Ishikawa (cell line): ENCODE data around the gene LCN6.
A peak's percentile ranks its signal among the peaks of the same experiment; 100 is the strongest.

ENCODE experiments used
- CEBPB ChIP-seq: IDR thresholded peaks from 2 replicates; pipeline ENCODE4 v1.6.1; 2012
- CREB1 ChIP-seq: IDR thresholded peaks from 2 replicates; pipeline ENCODE4 v1.6.1; 2012; ENCODE audit warnings: low read depth
- EGR1 ChIP-seq: IDR thresholded peaks from 2 replicates; pipeline ENCODE4 v1.6.1; 2012
- EP300 ChIP-seq: IDR thresholded peaks from 2 replicates; pipeline ENCODE4 v1.6.1; 2012; ENCODE audit warnings: borderline replicate concordance
- FOXM1 ChIP-seq: IDR thresholded peaks from 2 replicates; pipeline ENCODE4 v1.6.1; 2012; ENCODE audit warnings: low read depth, borderline replicate concordance
- NFIC ChIP-seq: IDR thresholded peaks from 2 replicates; pipeline ENCODE4 v1.6.1; 2012
- RAD21 ChIP-seq: IDR thresholded peaks from 2 replicates; pipeline ENCODE4 v1.6.1; 2012; ENCODE audit warnings: low read depth
- TAF1 ChIP-seq: IDR thresholded peaks from 2 replicates; pipeline ENCODE4 v1.6.1; 2012; ENCODE audit warnings: low read depth, mild to moderate bottlenecking
- TCF12 ChIP-seq: IDR thresholded peaks from 2 replicates; pipeline ENCODE4 v1.6.1; 2012; ENCODE audit warnings: low read depth
- TEAD4 ChIP-seq: IDR thresholded peaks from 2 replicates; pipeline ENCODE4 v1.6.1; 2012
- YY1 ChIP-seq: IDR thresholded peaks from 2 replicates; pipeline ENCODE4 v1.6.1; 2012; ENCODE audit warnings: low read depth
- ZBTB7A ChIP-seq: IDR thresholded peaks from 2 replicates; pipeline ENCODE4 v1.6.1; 2012; ENCODE audit warnings: low read depth
- TF ChIP-seq, protein P1 (sequence below): IDR thresholded peaks from 2 replicates; pipeline ENCODE4 v1.6.1; 2012; ENCODE audit warnings: low read depth, mild to moderate bottlenecking
- TF ChIP-seq, protein P2 (sequence below): IDR thresholded peaks from 2 replicates; pipeline ENCODE4 v1.6.1; 2012
- TF ChIP-seq, protein P3 (sequence below): IDR thresholded peaks from 2 replicates; pipeline ENCODE4 v1.6.1; 2012

LCN6 gene

DNA sequence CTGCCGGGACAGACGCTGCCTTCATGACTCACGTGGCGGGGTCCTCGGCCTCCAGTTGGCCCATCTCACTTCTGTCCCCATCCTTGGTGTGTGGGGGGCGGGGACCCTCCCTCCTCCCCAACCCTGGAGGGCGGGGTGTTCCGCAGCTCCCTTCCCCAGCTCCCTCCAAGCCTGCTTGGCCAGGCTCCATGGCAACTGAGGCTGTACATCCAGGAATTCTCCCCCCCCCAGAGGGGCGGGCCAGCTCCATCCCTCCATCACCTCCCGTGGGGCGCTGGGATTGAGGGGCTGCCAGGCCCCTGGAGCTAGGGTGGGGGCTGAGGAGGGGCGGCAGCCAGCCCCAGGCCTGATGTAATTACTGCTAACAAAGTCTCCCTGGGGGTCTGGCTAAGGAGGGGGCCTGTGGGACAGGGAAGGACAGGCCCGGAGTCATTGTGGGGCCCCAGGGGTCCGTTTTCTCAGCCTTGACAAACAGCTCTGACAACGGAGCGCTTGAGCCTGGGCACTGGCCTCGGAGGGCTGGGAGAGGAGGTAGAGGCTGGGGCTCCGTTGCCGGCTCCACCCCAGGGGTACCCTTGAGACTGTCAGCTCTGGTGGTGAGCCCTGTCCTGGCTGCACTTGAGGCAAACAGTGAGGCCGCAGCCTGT lies 28.0 kb downstream of the LCN6 start:
- TF ChIP-seq YY1 (no peak), ZBTB7A (peak; percentile 44; the same call in 1 of the 2 replicates)

DNA sequence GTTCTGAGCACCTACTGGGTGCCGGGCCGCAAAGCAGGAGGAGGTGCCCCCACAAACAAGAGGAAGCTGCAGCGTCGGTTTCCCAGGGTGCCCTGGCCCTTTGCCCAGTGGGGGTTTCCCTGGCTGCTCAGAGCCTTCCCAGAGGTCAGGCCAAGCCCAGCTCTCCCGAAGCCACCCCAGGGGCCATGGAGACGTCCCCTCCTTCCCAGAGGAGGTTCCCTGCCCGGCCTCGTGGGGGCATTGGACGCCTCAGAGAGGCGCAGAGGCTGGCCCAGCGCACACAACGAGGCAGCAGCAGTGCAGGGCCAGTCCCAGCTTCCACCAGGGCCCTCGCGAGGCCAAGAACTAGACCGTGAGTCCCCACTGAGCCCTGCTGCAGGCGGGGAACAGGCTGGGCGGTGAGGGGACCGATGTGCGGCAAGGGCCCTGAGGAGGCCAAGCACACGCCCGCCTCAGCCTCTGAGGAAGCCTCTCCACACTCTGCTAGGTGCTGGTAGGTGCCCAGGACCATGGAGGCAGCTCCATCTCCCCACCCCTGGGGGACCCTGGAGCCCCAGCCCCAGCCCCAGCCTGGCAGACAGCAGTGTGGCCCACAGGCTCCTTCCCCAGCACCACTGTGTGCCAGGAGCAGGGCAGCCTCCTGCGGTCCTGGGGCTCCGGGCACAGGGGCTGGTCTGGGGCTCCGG lies 29.0 kb downstream of the LCN6 start:
- no peak for TF ChIP-seq CREB1
- peak; percentile 45; the same call in 1 of the 2 replicates for TF ChIP-seq NFIC

DNA sequence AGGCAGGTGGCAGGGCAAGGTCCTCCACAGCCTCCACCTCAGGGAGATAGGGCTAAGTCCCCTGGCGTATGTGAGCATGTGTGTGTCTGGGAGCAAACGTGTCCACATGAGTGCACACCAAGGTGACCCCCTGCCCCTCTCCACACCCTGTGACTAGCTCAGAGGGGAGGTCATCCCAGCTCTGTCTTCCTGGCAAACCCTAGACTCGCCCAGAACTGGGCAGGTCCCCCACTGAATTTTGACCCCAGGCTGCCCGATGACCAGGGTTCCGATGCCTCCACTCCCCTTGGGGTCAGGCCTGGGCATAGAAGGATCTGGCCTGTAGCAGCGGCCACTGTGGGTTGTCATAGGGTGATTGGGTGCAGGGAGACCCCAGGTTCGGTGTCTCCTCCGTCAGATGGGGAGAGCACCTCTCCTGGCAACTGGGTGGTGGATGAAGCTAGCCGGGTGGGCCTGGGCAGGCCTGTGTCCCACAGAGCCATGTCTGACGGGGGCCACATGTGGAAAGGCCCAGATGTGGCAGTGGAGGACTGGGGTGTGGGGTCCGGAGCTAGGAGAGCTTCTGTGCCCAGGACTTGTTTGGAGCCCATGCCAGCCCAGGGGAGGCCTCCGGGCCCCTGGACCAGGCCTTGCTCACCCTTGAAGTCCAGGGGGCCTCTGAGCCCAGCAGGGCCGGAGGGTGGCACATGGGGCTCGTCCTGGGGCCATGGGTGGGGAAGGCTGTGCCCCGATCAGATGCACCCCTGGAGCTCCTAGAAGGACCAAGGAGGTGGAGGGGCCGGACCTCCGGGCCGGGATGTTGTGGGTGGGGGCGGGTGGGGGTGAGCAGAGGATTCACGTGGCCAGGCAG lies 29.8 kb downstream of the LCN6 start:
- TF ChIP-seq FOXM1 (no peak), YY1 (no peak), TAF1 (no peak), TCF12 (no peak), CREB1 (no peak), TEAD4 (no peak), RAD21 (no peak), EP300 (no peak)
- TF ChIP-seq, protein P1, sequence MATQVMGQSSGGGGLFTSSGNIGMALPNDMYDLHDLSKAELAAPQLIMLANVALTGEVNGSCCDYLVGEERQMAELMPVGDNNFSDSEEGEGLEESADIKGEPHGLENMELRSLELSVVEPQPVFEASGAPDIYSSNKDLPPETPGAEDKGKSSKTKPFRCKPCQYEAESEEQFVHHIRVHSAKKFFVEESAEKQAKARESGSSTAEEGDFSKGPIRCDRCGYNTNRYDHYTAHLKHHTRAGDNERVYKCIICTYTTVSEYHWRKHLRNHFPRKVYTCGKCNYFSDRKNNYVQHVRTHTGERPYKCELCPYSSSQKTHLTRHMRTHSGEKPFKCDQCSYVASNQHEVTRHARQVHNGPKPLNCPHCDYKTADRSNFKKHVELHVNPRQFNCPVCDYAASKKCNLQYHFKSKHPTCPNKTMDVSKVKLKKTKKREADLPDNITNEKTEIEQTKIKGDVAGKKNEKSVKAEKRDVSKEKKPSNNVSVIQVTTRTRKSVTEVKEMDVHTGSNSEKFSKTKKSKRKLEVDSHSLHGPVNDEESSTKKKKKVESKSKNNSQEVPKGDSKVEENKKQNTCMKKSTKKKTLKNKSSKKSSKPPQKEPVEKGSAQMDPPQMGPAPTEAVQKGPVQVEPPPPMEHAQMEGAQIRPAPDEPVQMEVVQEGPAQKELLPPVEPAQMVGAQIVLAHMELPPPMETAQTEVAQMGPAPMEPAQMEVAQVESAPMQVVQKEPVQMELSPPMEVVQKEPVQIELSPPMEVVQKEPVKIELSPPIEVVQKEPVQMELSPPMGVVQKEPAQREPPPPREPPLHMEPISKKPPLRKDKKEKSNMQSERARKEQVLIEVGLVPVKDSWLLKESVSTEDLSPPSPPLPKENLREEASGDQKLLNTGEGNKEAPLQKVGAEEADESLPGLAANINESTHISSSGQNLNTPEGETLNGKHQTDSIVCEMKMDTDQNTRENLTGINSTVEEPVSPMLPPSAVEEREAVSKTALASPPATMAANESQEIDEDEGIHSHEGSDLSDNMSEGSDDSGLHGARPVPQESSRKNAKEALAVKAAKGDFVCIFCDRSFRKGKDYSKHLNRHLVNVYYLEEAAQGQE = no peak
- TF ChIP-seq, protein P2, sequence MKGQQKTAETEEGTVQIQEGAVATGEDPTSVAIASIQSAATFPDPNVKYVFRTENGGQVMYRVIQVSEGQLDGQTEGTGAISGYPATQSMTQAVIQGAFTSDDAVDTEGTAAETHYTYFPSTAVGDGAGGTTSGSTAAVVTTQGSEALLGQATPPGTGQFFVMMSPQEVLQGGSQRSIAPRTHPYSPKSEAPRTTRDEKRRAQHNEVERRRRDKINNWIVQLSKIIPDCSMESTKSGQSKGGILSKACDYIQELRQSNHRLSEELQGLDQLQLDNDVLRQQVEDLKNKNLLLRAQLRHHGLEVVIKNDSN = no peak
- TF ChIP-seq, protein P3, sequence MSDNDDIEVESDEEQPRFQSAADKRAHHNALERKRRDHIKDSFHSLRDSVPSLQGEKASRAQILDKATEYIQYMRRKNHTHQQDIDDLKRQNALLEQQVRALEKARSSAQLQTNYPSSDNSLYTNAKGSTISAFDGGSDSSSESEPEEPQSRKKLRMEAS = no peak

DNA sequence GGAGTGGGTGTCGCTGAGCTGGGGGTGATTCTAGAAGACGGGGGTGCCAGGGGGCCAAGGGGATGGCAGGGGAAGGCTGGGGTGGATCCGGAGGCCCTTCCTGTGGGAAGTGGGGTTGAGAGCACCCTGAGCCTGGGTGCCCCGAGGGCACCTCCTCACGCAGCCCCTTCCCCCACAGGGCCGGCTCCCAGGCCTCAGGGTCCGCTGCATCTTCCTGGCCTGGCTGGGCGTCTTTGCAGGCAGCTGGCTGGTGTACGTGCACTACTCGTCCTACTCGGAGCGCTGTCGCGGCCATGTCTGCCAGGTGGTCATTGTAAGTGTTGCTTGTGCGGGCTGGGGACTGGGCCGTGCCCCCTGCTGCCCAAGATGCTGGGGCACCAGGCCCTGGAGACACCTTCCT lies 30.9 kb downstream of the LCN6 start:
- TF ChIP-seq TEAD4 (no peak), CREB1 (no peak), TAF1 (no peak), EGR1 (no peak), FOXM1 (no peak), YY1 (no peak), CEBPB (no peak), NFIC (no peak), RAD21 (no peak), EP300 (no peak)
- TF ChIP-seq, protein P2 = no peak
- TF ChIP-seq, protein P3 = no peak
- TF ChIP-seq, protein P1 = no peak

DNA sequence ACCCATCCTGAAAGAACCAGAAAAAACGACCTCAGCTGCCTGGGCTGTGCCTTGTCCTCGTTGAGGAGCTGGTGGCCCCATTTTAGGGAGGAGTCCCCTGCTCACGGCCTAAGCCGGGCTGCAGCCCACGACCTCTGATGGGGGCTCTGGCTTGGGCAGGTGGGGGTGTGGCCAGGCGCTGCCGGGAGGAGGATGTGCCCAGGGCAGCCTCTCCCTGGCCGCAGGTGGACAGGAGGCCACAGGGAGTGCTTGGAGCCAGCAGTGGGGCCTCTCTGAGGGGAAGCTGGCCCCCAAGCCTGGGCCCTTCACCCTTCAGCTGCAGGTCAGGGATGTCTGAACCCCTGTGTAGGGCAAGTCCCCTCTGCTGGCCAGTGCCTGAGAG lies 33.4 kb downstream of the LCN6 start:
- TF ChIP-seq, protein P1 = no peak
- TF ChIP-seq, protein P2 = no peak
- no peak for TF ChIP-seq TEAD4
- TF ChIP-seq CREB1 = no peak
- no peak for TF ChIP-seq ZBTB7A
- TF ChIP-seq, protein P3 = no peak
- TF ChIP-seq CEBPB = no peak
- no peak for TF ChIP-seq YY1
- TF ChIP-seq RAD21 = no peak
- TF ChIP-seq EGR1 = no peak
- TF ChIP-seq TCF12 = no peak
- no peak for TF ChIP-seq FOXM1
- no peak for TF ChIP-seq TAF1
- no peak for TF ChIP-seq NFIC
- no peak for TF ChIP-seq EP300
